Panc1 (cell line): Measurements from ENCODE around the gene RAP1GAP2. TPM values are rescaled to one million over a fixed set of nuclear protein-coding genes. Genes with fewer than 3 reads are reported as not detected.
"Not testable (repeated sequence)": the region's sequence is repeated elsewhere in the genome, so short reads cannot be mapped to it uniquely, and the experiment has no call there.

Experiments
- ATAC-seq: fragments of 200-7000 bp; cut with Tn5 transposase; 2 replicates; pipeline ENCODE4 v1.9.1; 2020; ENCODE audit warnings: mild to moderate bottlenecking, moderate library complexity
- BruUV-seq: library from RNA; stranded (reverse); fragments of 400-500 nt; replicated peaks from 2 replicates; lab custom pipeline; 2021; lab: Mats Ljungman, UMichigan
- CTCF ChIA-PET: fragments of 300-600 bp; sonication (Branson Sonifier 250); formaldehyde crosslinking; loops from one replicate; lab custom pipeline; 2022; ENCODE audit warnings: antibody characterized with exemption; lab: Charles Lee
- POLR2A ChIA-PET: fragments of 300-600 bp; sonication (Branson Sonifier 250); formaldehyde crosslinking; loops from one replicate; lab custom pipeline; 2022; ENCODE audit warnings: antibody characterized with exemption; lab: Charles Lee
- DNase-seq: peaks from one replicate; pipeline ENCODE4 v3.0.0-alpha.2; 2010; ENCODE audit warnings: low read depth, low spot score
- H3K27ac ChIP-seq: 2 replicates; pipeline ENCODE4 v1.5.1; 2011; ENCODE audit warnings: mild to moderate bottlenecking, low read length, inconsistent platforms
- H3K27me3 ChIP-seq: fragments of 200-500 bp; sonication (Bioruptor generic); 2 replicates; pipeline ENCODE4 v1.6.0; 2014; ENCODE audit warnings: low read length, inconsistent platforms; ENCODE audit not compliant: control insufficient read depth, insufficient read depth
- H3K36me3 ChIP-seq: fragments of 200-500 bp; sonication (Bioruptor generic); 2 replicates; pipeline ENCODE4 v1.5.1; 2014; ENCODE audit warnings: inconsistent platforms, mild to moderate bottlenecking, low read length, moderate library complexity; ENCODE audit not compliant: control insufficient read depth, insufficient read depth
- H3K4me1 ChIP-seq: 2 replicates; pipeline ENCODE4 v1.5.1; 2011; ENCODE audit warnings: inconsistent platforms, mild to moderate bottlenecking, low read length, moderate library complexity; ENCODE audit not compliant: control insufficient read depth, insufficient read depth
- H3K4me3 ChIP-seq, 2 experiments: 2 replicates each; pipeline ENCODE4 v1.5.1; 2011 to 2012; ENCODE audit warnings: low read depth in 2 of 2, low read length in 2 of 2, mild to moderate bottlenecking in 2 of 2, inconsistent platforms in 1 of 2, moderate library complexity in 1 of 2
- H3K9me3 ChIP-seq: fragments of 200-500 bp; sonication (Bioruptor generic); 2 replicates; pipeline ENCODE4 v1.5.1; 2014; ENCODE audit warnings: low read depth, mild to moderate bottlenecking, inconsistent platforms, low read length, moderate library complexity; ENCODE audit not compliant: control insufficient read depth, insufficient read depth
- CTCF ChIP-seq: fragments of 450-650 bp; IDR thresholded peaks from 2 replicates; pipeline ENCODE4 v1.5.1; 2017; ENCODE audit warnings: mild to moderate bottlenecking
- POLR2AphosphoS5 ChIP-seq: IDR thresholded peaks from 2 replicates; pipeline ENCODE4 v1.6.1; 2012; ENCODE audit warnings: mild to moderate bottlenecking, low read depth, low read length, moderate library complexity
- SIN3A ChIP-seq: IDR thresholded peaks from 2 replicates; pipeline ENCODE4 v1.6.1; 2012; ENCODE audit warnings: low read depth, mild to moderate bottlenecking, low read length, moderate library complexity, borderline replicate concordance; ENCODE audit not compliant: insufficient read depth
- TCF7L2 ChIP-seq: IDR thresholded peaks from 2 replicates; pipeline ENCODE4 v1.6.1; 2011; ENCODE audit warnings: mild to moderate bottlenecking, low read depth, low read length, inconsistent platforms
- in situ Hi-C: cut with HindIII; loops from 2 replicates; pipeline ENCODE4 v1.10.0; 2016; ENCODE audit warnings: low sequenced_read_pairs, low pct_unique_long_range_greater_than_20kb
- intact Hi-C: fragments of 100-400 bp; cut with micrococcal nuclease; formaldehyde crosslinking; loops from one replicate; pipeline ENCODE4 v1.10.0; 2022; ENCODE audit not compliant: unreplicated experiment
- total RNA-seq: library from RNA; stranded (reverse); gene quantifications from one replicate; pipeline ENCODE4 v1.2.1, GENCODE V29; 2021; ENCODE audit not compliant: unreplicated experiment
- TF ChIP-seq, protein P1 (sequence below), 2 experiments: IDR thresholded peaks; 2 replicates each; pipeline ENCODE4 v1.6.1; 2011 to 2012; ENCODE audit warnings: low read depth in 2 of 2, control low read depth in 1 of 2, low read length in 1 of 2, mild to moderate bottlenecking in 1 of 2, moderate library complexity in 1 of 2; ENCODE audit not compliant: insufficient read depth in 1 of 2

RAP1GAP2 gene
- total RNA-seq, 1 experiment from 2014 or later, result 10.0 TPM

DNA sequence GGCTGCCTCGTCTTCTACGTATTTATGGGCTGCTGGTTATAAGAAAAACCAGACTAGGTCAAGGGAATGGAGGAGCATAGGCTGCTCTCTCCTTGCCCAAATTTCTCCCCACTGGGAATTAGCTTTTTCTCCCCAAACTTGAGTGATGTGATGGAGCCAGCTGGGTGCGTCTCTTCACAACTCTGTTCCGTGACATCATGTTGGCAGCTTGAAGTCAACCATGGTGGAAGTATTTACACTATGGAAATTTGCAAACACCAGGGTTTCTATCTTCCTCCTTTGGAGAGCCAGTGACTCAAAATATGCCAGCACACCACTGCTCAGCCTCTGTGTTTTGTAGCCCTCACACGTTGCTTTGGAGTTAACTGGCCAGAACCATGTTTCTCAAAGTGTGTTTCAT lies 189.1 kb downstream of the RAP1GAP2 start:
- ChIA-PET CTCF (no interaction called here), POLR2A (no interaction called here)
- Histone ChIP-seq H3K27me3 (no peaks in the 10 kb centered on the region), H3K4me1 (no peaks in the 10 kb centered on the region), H3K27ac (no peak overlapping the region), H3K36me3 (no peaks in the 10 kb centered on the region; the same call in 1 of the 2 replicates), H3K9me3 (no peaks in the 10 kb centered on the region), H3K4me3 (no peak overlapping the region)
- TF ChIP-seq TCF7L2 (no peak), SIN3A (no peak), CTCF (no peak), POLR2AphosphoS5 (no peak)
- TF ChIP-seq, protein P1, sequence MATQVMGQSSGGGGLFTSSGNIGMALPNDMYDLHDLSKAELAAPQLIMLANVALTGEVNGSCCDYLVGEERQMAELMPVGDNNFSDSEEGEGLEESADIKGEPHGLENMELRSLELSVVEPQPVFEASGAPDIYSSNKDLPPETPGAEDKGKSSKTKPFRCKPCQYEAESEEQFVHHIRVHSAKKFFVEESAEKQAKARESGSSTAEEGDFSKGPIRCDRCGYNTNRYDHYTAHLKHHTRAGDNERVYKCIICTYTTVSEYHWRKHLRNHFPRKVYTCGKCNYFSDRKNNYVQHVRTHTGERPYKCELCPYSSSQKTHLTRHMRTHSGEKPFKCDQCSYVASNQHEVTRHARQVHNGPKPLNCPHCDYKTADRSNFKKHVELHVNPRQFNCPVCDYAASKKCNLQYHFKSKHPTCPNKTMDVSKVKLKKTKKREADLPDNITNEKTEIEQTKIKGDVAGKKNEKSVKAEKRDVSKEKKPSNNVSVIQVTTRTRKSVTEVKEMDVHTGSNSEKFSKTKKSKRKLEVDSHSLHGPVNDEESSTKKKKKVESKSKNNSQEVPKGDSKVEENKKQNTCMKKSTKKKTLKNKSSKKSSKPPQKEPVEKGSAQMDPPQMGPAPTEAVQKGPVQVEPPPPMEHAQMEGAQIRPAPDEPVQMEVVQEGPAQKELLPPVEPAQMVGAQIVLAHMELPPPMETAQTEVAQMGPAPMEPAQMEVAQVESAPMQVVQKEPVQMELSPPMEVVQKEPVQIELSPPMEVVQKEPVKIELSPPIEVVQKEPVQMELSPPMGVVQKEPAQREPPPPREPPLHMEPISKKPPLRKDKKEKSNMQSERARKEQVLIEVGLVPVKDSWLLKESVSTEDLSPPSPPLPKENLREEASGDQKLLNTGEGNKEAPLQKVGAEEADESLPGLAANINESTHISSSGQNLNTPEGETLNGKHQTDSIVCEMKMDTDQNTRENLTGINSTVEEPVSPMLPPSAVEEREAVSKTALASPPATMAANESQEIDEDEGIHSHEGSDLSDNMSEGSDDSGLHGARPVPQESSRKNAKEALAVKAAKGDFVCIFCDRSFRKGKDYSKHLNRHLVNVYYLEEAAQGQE (IDR thresholded peaks at IDR 0.05; ENCODE audit: insufficient read depth in 1 of 2, low read depth in 2 of 2, low read length in 1 of 2), result no peak
- ATAC-seq (no peak), DNase-seq (no peak)
- no TSS peak for BruUV-seq
- intact Hi-C loops (no loop called here), in situ Hi-C loops (no loop called here)

- intact Hi-C loops, result no loop called here
- in situ Hi-C loops, result no loop called here
- TF ChIP-seq SIN3A (no peak), CTCF (no peak), POLR2AphosphoS5 (no peak), TCF7L2 (no peak)
- TF ChIP-seq, protein P1 (IDR thresholded peaks at IDR 0.05; ENCODE audit: insufficient read depth in 1 of 2, low read depth in 2 of 2, low read length in 1 of 2), result no peak
- ChIA-PET CTCF (no interaction called here), POLR2A (no interaction called here)
- DNase-seq, result no peak
- Histone ChIP-seq H3K27me3 (no peaks in the 10 kb centered on the region), H3K27ac (no peak overlapping the region), H3K36me3 (no peaks in the 10 kb centered on the region; the same call in 1 of the 2 replicates), H3K4me1 (no peaks in the 10 kb centered on the region), H3K4me3 (no peak overlapping the region), H3K9me3 (no peaks in the 10 kb centered on the region)
- no peak for ATAC-seq
- no TSS peak for BruUV-seq
These were observed 190.7 kb downstream of the RAP1GAP2 start for GRCh38 chr17:2986925-2987324.

DNA sequence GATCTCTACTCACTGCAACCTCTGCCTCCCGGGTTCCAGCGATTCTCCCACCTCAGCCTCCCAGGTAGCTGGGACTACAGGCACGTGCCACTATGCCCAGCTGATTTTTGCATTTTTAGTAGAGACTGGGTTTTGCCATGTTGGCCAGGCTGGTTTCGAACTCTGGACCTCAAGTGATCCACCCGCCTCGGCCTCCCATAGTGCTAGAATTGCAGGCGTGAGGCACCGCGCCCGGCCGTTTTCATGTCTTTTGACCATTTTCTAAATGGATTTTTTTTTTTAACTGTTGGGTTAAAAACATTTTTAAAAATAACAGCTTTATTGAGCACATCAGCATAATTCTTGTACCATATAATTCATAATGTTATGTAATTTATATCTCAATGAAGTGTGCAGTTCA lies 193.2 kb downstream of the RAP1GAP2 start:
- H3K27me3 ChIP-seq, H3K27ac ChIP-seq, ATAC-seq, H3K9me3 ChIP-seq, H3K4me1 ChIP-seq, H3K36me3 ChIP-seq, in situ Hi-C loops, CTCF ChIA-PET, intact Hi-C loops, H3K4me3 ChIP-seq, BruUV-seq, POLR2A ChIA-PET, DNase-seq: not testable (repeated sequence)
